Thoracic aorta (tissue), 2 donors: ENCODE measurements around the gene PAX5. TPM values are rescaled to one million over a fixed set of nuclear protein-coding genes. Genes with fewer than 3 reads are reported as not detected.
"Not testable (repeated sequence)": the region's sequence is repeated elsewhere in the genome, so short reads cannot be mapped to it uniquely, and the experiment has no call there.

Source experiments
- ATAC-seq: fragments of 150-250 bp; one replicate; pipeline ENCODE4 v1.8.0; 2017; ENCODE audit warnings: low read depth; ENCODE audit not compliant: insufficient number of reproducible peaks, low FRiP score
- DNase-seq: peaks from one replicate; pipeline ENCODE4 v3.0.0-alpha.2; 2020; ENCODE audit warnings: low spot score
- H3K27ac ChIP-seq, 2 donors: fragments of 200-600 bp; sonication (generic); 1 replicate in 1 of 2; 2 replicates in 1 of 2; pipeline ENCODE4 v1.5.1; 2016; ENCODE audit warnings: mild to moderate bottlenecking in 2 of 2, moderate library complexity in 2 of 2
- H3K27me3 ChIP-seq: fragments of 200-600 bp; sonication (generic); replicated peaks from 2 replicates; pipeline ENCODE4 v1.6.0; 2016; ENCODE audit warnings: mild to moderate bottlenecking; ENCODE audit not compliant: insufficient read depth
- H3K36me3 ChIP-seq: fragments of 200-600 bp; sonication (generic); one replicate; pipeline ENCODE4 v1.5.1; 2016
- H3K4me1 ChIP-seq, 2 donors: fragments of 200-600 bp; sonication (generic); 1 replicate in 1 of 2; 2 replicates in 1 of 2; pipeline versions ENCODE4 v1.5.1 to v1.6.0; 2016; ENCODE audit warnings: low read depth in 2 of 2, mild to moderate bottlenecking in 1 of 2; ENCODE audit not compliant: control insufficient read depth in 1 of 2
- H3K4me3 ChIP-seq: fragments of 200-600 bp; sonication (generic); 2 replicates; pipeline ENCODE4 v1.5.1; 2016; ENCODE audit warnings: mild to moderate bottlenecking
- H3K9me3 ChIP-seq: fragments of 200-600 bp; sonication (generic); 2 replicates; pipeline ENCODE4 v1.5.1; 2016
- CTCF ChIP-seq: fragments of 200-600 bp; sonication (generic); IDR thresholded peaks from one replicate; pipeline ENCODE4 v1.5.1; 2019; ENCODE audit warnings: antibody characterized with exemption
- total RNA-seq, 2 donors: library from RNA; depleted of rRNA; stranded (reverse); fragments of >200 nt; gene quantifications; one replicate each; pipeline versions ENCODE4 v1.1.0 to v1.2.3, GENCODE V29; 2016

Gene PAX5
- total RNA-seq, 2 donors from 2014 or later = 0.21 TPM; not detected in 1

GRCh38 chr9:37066139-37066725 lies 32.2 kb upstream of the PAX5 start:
- no peak for ATAC-seq
- no peak overlapping the region for H3K27ac ChIP-seq
- DNase-seq = no peak
- no peak overlapping the region for H3K4me3 ChIP-seq
- no peaks in the 10 kb centered on the region for H3K9me3 ChIP-seq
- no peak for TF ChIP-seq CTCF
- no peaks in the 10 kb centered on the region for H3K27me3 ChIP-seq
- no peaks in the 10 kb centered on the region for H3K36me3 ChIP-seq
- H3K4me1 ChIP-seq = no peaks in the 10 kb centered on the region

DNA sequence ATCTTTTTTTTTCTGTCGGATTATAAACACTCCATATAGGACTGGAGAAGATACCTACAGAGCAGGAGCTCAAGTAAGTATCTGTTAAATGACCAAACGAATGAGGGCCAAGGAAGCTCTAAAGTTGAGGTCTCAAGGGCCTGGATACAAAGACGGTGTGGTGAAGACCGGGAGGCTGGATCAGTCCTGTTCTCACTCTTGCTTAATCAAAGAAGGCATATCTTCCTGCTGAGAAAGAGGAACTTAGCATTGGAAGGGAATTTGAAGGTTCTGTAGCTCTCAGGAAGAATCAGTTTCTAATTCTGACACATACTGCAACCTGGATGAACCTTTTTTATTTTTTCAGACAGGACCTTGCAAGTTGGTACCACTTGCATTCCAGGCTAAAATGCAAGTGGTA lies 28.3 kb upstream of the PAX5 start:
- no peaks in the 10 kb centered on the region for H3K36me3 ChIP-seq
- no peak for TF ChIP-seq CTCF
- DNase-seq = no peak
- no peak overlapping the region for H3K4me3 ChIP-seq
- no peaks in the 10 kb centered on the region for H3K4me1 ChIP-seq
- no peaks in the 10 kb centered on the region for H3K9me3 ChIP-seq
- no peak for ATAC-seq
- no peaks in the 10 kb centered on the region for H3K27me3 ChIP-seq
- no peak overlapping the region for H3K27ac ChIP-seq

DNA sequence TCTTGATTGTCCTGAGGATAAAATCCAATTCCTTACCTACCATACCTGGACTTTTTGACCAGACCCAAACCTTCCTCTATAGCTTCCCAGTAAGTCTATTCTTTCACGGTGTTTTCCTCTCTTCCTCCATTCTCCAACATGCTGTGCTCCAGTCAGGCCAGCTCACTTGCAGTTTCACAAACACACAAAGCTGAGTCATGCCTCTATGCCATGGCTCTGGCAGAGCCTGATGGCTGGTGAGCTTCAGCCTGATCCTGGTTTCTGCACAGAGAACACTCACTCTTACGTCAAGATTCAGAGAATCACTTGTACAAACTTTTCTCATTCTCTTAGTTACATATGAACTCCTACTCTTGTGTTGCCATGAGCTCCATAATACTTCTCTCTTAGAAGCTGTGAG lies 27.7 kb upstream of the PAX5 start:
- no peak for TF ChIP-seq CTCF
- Histone ChIP-seq H3K4me3 (no peak overlapping the region), H3K27ac (no peak overlapping the region), H3K36me3 (no peaks in the 10 kb centered on the region), H3K4me1 (no peaks in the 10 kb centered on the region), H3K27me3 (no peaks in the 10 kb centered on the region), H3K9me3 (no peaks in the 10 kb centered on the region)
- no peak for DNase-seq
- no peak for ATAC-seq

- no peaks in the 10 kb centered on the region for H3K4me1 ChIP-seq
- no peaks in the 10 kb centered on the region for H3K9me3 ChIP-seq
- H3K27ac ChIP-seq = no peak overlapping the region
- no peak for TF ChIP-seq CTCF
- no peaks in the 10 kb centered on the region for H3K27me3 ChIP-seq
- H3K4me3 ChIP-seq = no peak overlapping the region
- ATAC-seq (no peak), DNase-seq (no peak)
- H3K36me3 ChIP-seq = no peaks in the 10 kb centered on the region
Measured at GRCh38 chr9:37060833-37061232, 26.8 kb upstream of the PAX5 start.

- H3K9me3 ChIP-seq = no peaks in the 10 kb centered on the region
- H3K27ac ChIP-seq = no peak overlapping the region
- no peak for TF ChIP-seq CTCF
- no peaks in the 10 kb centered on the region for H3K27me3 ChIP-seq
- no peaks in the 10 kb centered on the region for H3K36me3 ChIP-seq
- no peak for DNase-seq
- no peaks in the 10 kb centered on the region for H3K4me1 ChIP-seq
- ATAC-seq = no peak
- H3K4me3 ChIP-seq = no peak overlapping the region
Measured at GRCh38 chr9:37056046-37056920, 22.2 kb upstream of the PAX5 start.

- H3K4me1 ChIP-seq, DNase-seq, ATAC-seq, H3K9me3 ChIP-seq, H3K36me3 ChIP-seq, H3K27ac ChIP-seq, H3K27me3 ChIP-seq, H3K4me3 ChIP-seq: not testable (repeated sequence)
Measured at GRCh38 chr9:37054363-37054720, 20.3 kb upstream of the PAX5 start.
